Endothelial cell of umbilical vein (primary cell): Measurements from ENCODE around the gene SGSM2. TPM values are rescaled to one million over a fixed set of nuclear protein-coding genes. Genes with fewer than 3 reads are reported as not detected.

ENCODE experiments used
- BruUV-seq: library from RNA; stranded (reverse); fragments of 400-500 nt; replicated peaks from 2 replicates; lab custom pipeline; 2021; lab: Mats Ljungman, UMichigan
- CTCF ChIA-PET: fragments of 300-600, 350-600 bp; sonication (Branson Sonifier 250); formaldehyde crosslinking; loops from one replicate; lab custom pipeline; 2021; ENCODE audit warnings: antibody characterized with exemption, inconsistent platforms; lab: Charles Lee
- POLR2A ChIA-PET: fragments of 300-600, 350-600 bp; sonication (Branson Sonifier 250); formaldehyde crosslinking; loops from one replicate; lab custom pipeline; 2021; ENCODE audit warnings: antibody characterized with exemption, inconsistent platforms; lab: Charles Lee
- DNase-seq: peaks from one replicate; pipeline ENCODE4 v3.0.0-alpha.2; 2011; ENCODE audit warnings: low read depth, low spot score
- FAIRE-seq: peaks from 2 replicates; lab custom pipeline; 2011; peaks lifted over from hg19 to GRCh38; lab: Jason Lieb, UNC
- H2AFZ ChIP-seq: 2 replicates; pipeline ENCODE4 v1.6.0; 2012; ENCODE audit warnings: low read depth, low read length, control low read depth, inconsistent platforms
- H3K27ac ChIP-seq: 2 replicates; pipeline ENCODE4 v1.5.1; 2011; ENCODE audit warnings: low read depth, mild to moderate bottlenecking, control low read depth, low read length, moderate library complexity; ENCODE audit not compliant: insufficient read depth
- H3K27me3 ChIP-seq, 2 experiments: 2 replicates each; pipeline versions ENCODE4 v1.6.0 to v1.6.1; 2011; ENCODE audit warnings: low read length in 2 of 2, mixed read lengths in 1 of 2; ENCODE audit not compliant: control insufficient read depth in 2 of 2, insufficient read depth in 2 of 2
- H3K36me3 ChIP-seq, 2 experiments: 2 replicates in 1 of 2; 3 replicates in 1 of 2; pipeline ENCODE4 v1.5.1; 2011; ENCODE audit warnings: low read length in 2 of 2, mild to moderate bottlenecking in 1 of 2, moderate library complexity in 1 of 2; ENCODE audit not compliant: control insufficient read depth in 2 of 2, insufficient read depth in 2 of 2; ENCODE audit errors: extremely low read depth in 1 of 2
- H3K4me1 ChIP-seq: 3 replicates; pipeline ENCODE4 v1.5.1; 2011; ENCODE audit warnings: mild to moderate bottlenecking, low read length; ENCODE audit not compliant: control insufficient read depth, insufficient read depth; ENCODE audit errors: extremely low read depth
- H3K4me2 ChIP-seq: 2 replicates; pipeline ENCODE4 v1.6.1; 2011; ENCODE audit warnings: low read length, control low read depth, mixed read lengths; ENCODE audit not compliant: insufficient read depth
- H3K4me3 ChIP-seq, 3 experiments: fragments of 200-600 bp in 1 of 3; sonication (generic), shearing (Covaris generic) in 1 of 3; replicated peaks in 1 of 3; 2 replicates each; pipeline ENCODE4 v1.5.1; 2011 to 2016; ENCODE audit warnings: control low read depth in 3 of 3, low read length in 3 of 3, mild to moderate bottlenecking in 2 of 3, inconsistent platforms in 1 of 3, low read depth in 1 of 3, moderate library complexity in 1 of 3; ENCODE audit not compliant: insufficient read depth in 1 of 3
- H3K79me2 ChIP-seq: 2 replicates; pipeline ENCODE4 v1.6.0; 2012; ENCODE audit warnings: low read length, inconsistent platforms; ENCODE audit not compliant: control insufficient read depth, insufficient read depth
- H3K9ac ChIP-seq: replicated peaks from 2 replicates; pipeline ENCODE3; 2011; ENCODE audit warnings: low read length, control low read depth; ENCODE audit not compliant: insufficient read depth; ENCODE audit errors: extremely low read depth
- H3K9me1 ChIP-seq: replicated peaks from 3 replicates; pipeline ENCODE4 v1.6.0; 2011; ENCODE audit warnings: mild to moderate bottlenecking, low read length; ENCODE audit not compliant: control insufficient read depth, insufficient read depth; ENCODE audit errors: extremely low read depth
- H3K9me3 ChIP-seq: replicated peaks from 2 replicates; pipeline ENCODE4 v1.5.1; 2012; ENCODE audit warnings: low read length, inconsistent platforms; ENCODE audit not compliant: control insufficient read depth, insufficient read depth
- H4K20me1 ChIP-seq: replicated peaks from 2 replicates; pipeline ENCODE3; 2011; ENCODE audit warnings: mild to moderate bottlenecking, low read length; ENCODE audit not compliant: control insufficient read depth, insufficient read depth; ENCODE audit errors: extremely low read depth
- CTCF ChIP-seq, 2 donors: IDR thresholded peaks; 1 replicate in 1 of 2; 2 replicates in 1 of 2; pipeline ENCODE4 v1.5.1; 2011; ENCODE audit warnings: low read length in 2 of 2, mild to moderate bottlenecking in 2 of 2, moderate library complexity in 2 of 2, control low read depth in 1 of 2, inconsistent platforms in 1 of 2, low read depth in 1 of 2; ENCODE audit not compliant: insufficient read depth in 1 of 2; ENCODE audit errors: extremely low read depth in 1 of 2
- FOS ChIP-seq: IDR thresholded peaks from 2 replicates; pipeline ENCODE4 v1.6.1; 2011; ENCODE audit warnings: mild to moderate bottlenecking, low read length, moderate library complexity, borderline replicate concordance; ENCODE audit not compliant: insufficient read depth
- GATA2 ChIP-seq: IDR thresholded peaks from 2 replicates; pipeline ENCODE4 v1.7.0; 2011; ENCODE audit warnings: low read depth, mild to moderate bottlenecking, moderate library complexity, mixed read lengths, low read length; ENCODE audit not compliant: insufficient read length, insufficient read depth
- JUN ChIP-seq: IDR thresholded peaks from 2 replicates; pipeline ENCODE4 v1.6.1; 2011; ENCODE audit warnings: borderline replicate concordance, low read depth; ENCODE audit not compliant: insufficient read length, insufficient read depth
- MAX ChIP-seq: IDR thresholded peaks from 2 replicates; pipeline ENCODE4 v1.6.1; 2011; ENCODE audit not compliant: insufficient read depth, insufficient read length
- MYC ChIP-seq: IDR thresholded peaks from one replicate; pipeline ENCODE4 v1.6.1; 2011; ENCODE audit warnings: mild to moderate bottlenecking, low read depth, low read length
- POLR2A ChIP-seq: IDR thresholded peaks from 2 replicates; pipeline ENCODE4 v1.6.1; 2012; ENCODE audit warnings: low read depth, mild to moderate bottlenecking, control low read depth, low read length
- POLR2AphosphoS5 ChIP-seq: IDR thresholded peaks from 2 replicates; pipeline ENCODE4 v1.6.1; 2012; ENCODE audit warnings: low read depth, mild to moderate bottlenecking, control low read depth, low read length, moderate library complexity; ENCODE audit not compliant: insufficient read depth
- dilution Hi-C: fragments of 300-500 bp; cut with MboI; formaldehyde crosslinking; loops from one replicate; pipeline ENCODE4 v1.15.0; 2019; ENCODE audit warnings: low sequenced_read_pairs; ENCODE audit not compliant: extremely low pct_ligation_motif_present
- intact Hi-C: fragments of 100-400 bp; cut with micrococcal nuclease; formaldehyde crosslinking; loops from one replicate; pipeline ENCODE4 v1.10.0; 2022
- polyA plus RNA-seq, 4 experiments: library from polyadenylated mRNA; depleted of rRNA in 3 of 4; stranded (reverse) in 3 of 4; unstranded in 1 of 4; fragments of >200 nt; gene quantifications; 2 replicates each; pipeline versions ENCODE4 v1.2.1 to v1.2.3, GENCODE V29; 2011 to 2012; ENCODE audit warnings: missing spikeins in 1 of 4
- total RNA-seq: library from RNA; stranded (reverse); gene quantifications from 2 replicates; pipeline ENCODE4 v1.2.3, GENCODE V29; 2021

Gene SGSM2
- total and polyA plus RNA-seq, 2 donors (not counting 3 experiments of a cell fraction or from before 2014, with no cell fraction given) = 61.6 to 94.5 TPM

- H3K27me3 ChIP-seq = no peaks in the 10 kb centered on the region
- peaks cover 6% of the 10 kb centered on the region for H3K4me1 ChIP-seq
- no peak overlapping the region for H3K9ac ChIP-seq
- intact Hi-C loops = no loop called here
- FAIRE-seq (no peak), DNase-seq (no peak)
- no TSS peak for BruUV-seq
- dilution Hi-C loops = no loop called here
- peaks cover 0 to 26% of the 10 kb centered on the region in 2 experiments for H3K36me3 ChIP-seq
- H3K27ac ChIP-seq = no peak overlapping the region
- H3K4me2 ChIP-seq = no peak overlapping the region
- no peak overlapping the region for H2AFZ ChIP-seq
- H3K9me3 ChIP-seq = no peaks in the 10 kb centered on the region
- H4K20me1 ChIP-seq = no peaks in the 10 kb centered on the region
- ChIA-PET CTCF (interaction anchor here (0.8 to 1.1 kb wide), 2 partner anchors 15 to 49 kb away, joined by 3 read pairs; no protein-coding TSS in a partner anchor), POLR2A (no interaction called here)
- H3K79me2 ChIP-seq = no peaks in the 10 kb centered on the region
- no peak overlapping the region for H3K4me3 ChIP-seq
- TF ChIP-seq GATA2 (no peak), CTCF (IDR thresholded peaks at IDR 0.05; ENCODE audit: extremely low read depth in 1 of 2, insufficient read depth in 1 of 2, low read depth in 1 of 2, low read length in 2 of 2) (no peak), POLR2AphosphoS5 (no peak), MYC (no peak), POLR2A (no peak), MAX (no peak), FOS (no peak), JUN (no peak)
- H3K9me1 ChIP-seq = no peaks in the 10 kb centered on the region
Observed at GRCh38 chr17:2366747-2367494, 29.6 kb downstream of the SGSM2 start.
